Measurements from ENCODE around the gene DOCK1.

DNA sequence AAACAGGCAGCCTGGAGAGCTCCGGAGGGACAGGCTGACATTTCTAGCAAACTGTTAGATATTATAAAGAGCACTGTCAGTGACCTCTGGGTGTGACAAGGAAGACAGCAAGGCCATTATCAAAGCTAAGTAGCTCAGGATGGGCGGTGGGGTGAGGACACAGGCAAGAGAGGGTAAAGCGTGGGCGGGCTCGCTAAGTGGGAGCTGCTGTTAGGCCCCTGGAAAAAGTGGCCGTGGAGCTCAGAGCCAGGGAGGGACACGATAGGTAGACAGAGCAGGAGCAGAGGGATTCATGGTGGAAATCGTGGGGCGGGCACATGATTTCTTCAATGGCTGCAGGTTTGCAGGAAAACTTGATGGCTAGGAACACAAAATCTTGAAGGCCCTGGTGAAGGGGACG, 592.5 kb downstream of the DOCK1 start:
- TF ChIP-seq, protein P1, sequence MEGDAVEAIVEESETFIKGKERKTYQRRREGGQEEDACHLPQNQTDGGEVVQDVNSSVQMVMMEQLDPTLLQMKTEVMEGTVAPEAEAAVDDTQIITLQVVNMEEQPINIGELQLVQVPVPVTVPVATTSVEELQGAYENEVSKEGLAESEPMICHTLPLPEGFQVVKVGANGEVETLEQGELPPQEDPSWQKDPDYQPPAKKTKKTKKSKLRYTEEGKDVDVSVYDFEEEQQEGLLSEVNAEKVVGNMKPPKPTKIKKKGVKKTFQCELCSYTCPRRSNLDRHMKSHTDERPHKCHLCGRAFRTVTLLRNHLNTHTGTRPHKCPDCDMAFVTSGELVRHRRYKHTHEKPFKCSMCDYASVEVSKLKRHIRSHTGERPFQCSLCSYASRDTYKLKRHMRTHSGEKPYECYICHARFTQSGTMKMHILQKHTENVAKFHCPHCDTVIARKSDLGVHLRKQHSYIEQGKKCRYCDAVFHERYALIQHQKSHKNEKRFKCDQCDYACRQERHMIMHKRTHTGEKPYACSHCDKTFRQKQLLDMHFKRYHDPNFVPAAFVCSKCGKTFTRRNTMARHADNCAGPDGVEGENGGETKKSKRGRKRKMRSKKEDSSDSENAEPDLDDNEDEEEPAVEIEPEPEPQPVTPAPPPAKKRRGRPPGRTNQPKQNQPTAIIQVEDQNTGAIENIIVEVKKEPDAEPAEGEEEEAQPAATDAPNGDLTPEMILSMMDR (IDR thresholded peaks at IDR 0.05) = no peak
- TF ChIP-seq POLR2A (IDR thresholded peaks at IDR 0.05) = no peak
